Measurements from ENCODE around the gene PRPF40B.

PRPF40B gene

DNA sequence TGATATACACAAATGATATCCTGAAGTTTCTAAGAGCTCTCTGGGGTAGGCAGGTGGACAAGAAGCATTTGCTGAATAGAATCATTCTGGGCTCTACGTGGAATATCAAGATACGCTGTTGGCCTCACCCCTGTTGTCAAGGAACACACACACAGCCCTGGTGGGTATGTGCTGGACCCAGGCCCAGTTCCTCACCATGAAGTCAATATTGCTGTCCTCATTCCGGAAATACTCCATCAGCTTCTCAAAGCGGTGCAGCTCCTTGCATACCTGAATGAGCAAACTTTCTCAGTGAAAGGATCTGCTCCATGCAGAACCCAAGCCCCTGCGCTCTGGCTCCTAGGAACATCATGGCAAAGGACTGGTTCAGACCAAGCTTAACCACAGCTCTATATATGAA is 31.4 kb downstream of the PRPF40B start:
- H3K4me3 ChIP-seq (ENCODE audit: control insufficient read depth, low read depth, low read length) = no peak overlapping the region
- TF ChIP-seq, protein P1, sequence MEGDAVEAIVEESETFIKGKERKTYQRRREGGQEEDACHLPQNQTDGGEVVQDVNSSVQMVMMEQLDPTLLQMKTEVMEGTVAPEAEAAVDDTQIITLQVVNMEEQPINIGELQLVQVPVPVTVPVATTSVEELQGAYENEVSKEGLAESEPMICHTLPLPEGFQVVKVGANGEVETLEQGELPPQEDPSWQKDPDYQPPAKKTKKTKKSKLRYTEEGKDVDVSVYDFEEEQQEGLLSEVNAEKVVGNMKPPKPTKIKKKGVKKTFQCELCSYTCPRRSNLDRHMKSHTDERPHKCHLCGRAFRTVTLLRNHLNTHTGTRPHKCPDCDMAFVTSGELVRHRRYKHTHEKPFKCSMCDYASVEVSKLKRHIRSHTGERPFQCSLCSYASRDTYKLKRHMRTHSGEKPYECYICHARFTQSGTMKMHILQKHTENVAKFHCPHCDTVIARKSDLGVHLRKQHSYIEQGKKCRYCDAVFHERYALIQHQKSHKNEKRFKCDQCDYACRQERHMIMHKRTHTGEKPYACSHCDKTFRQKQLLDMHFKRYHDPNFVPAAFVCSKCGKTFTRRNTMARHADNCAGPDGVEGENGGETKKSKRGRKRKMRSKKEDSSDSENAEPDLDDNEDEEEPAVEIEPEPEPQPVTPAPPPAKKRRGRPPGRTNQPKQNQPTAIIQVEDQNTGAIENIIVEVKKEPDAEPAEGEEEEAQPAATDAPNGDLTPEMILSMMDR (conservative IDR thresholded peaks at IDR 0.05; ENCODE audit: control insufficient read depth, insufficient read depth, low read depth, low read length) = no peak
- no peak for DNase-seq (ENCODE audit: low read depth)

DNA sequence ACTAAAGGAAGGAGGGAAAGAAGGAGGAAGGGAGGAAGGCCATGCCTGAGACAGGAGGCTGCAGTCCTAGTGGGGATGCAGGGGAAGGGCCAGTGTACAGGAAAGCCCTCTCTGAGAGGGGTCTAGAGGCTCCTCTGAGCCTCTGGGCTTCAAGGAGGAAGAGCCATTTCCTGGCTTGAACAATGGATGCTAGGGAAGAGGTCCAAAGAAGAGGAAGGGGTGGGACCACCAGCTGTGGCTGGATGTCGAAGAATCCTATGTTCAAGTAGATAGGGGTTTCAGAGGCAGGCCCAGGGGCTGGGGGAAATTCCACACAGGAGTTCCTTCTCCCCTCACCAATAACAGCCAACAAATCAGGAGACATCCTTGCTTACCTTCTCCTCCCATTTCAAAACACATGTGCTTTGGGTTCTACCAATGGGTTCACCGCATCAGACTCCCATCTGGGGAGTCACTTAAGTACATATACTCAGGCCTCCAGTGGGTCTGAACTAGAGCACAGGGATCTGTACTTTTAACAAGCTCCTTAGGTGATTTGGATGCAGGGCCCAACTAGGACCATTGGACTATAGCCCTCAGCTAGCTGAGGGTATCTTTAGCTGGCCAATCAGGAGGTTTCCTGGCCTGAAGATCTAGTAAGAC is 32.4 kb downstream of the PRPF40B start:
- TF ChIP-seq, protein P1 (conservative IDR thresholded peaks at IDR 0.05; ENCODE audit: control insufficient read depth, insufficient read depth, low read depth, low read length) = no peak
- no peak for DNase-seq (ENCODE audit: low read depth)
- H3K4me3 ChIP-seq (ENCODE audit: control insufficient read depth, low read depth, low read length) = no peak overlapping the region

DNA sequence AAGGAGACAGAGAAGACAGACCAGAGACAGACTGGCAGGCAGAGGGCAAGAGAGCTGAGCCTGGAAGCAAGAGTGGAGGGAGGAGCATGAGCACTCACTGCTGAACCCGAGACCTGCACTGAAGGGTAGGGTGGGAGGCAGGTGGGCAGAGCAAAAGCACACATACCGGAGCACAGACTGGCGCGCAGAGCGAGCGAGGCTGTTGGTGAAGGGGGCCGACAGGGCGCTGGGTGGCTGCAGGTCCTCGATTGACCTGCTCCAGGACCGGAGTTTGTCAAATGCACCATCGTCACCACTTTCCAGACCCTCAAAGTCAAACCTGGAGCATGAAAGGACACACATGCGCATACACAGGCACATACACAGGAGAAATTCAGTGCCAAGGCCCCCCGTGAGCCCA is 34.9 kb downstream of the PRPF40B start:
- DNase-seq (ENCODE audit: low read depth) = no peak
- H3K4me3 ChIP-seq (ENCODE audit: control insufficient read depth, low read depth, low read length) = no peak overlapping the region
- TF ChIP-seq, protein P1 (conservative IDR thresholded peaks at IDR 0.05; ENCODE audit: control insufficient read depth, insufficient read depth, low read depth, low read length) = no peak

DNA sequence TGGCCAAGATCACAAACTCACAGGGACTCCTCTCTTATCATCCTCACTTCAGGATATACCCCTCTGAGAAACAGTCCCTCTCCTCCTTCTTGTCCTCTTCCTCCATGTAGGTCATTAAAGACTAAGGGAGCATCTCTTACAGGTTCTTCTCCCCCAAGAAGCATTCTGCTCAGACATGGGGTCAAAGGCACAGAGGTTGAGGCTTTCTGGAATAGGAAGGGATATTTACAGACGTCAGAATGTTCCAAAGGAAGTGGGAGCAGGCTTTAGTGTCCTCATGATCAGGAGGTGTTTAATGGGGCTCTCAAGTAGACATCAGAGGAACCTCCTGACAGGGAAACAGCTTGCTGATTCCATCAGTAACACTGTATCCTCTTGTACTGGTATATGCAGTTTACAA is 36.4 kb downstream of the PRPF40B start:
- TF ChIP-seq, protein P1 (conservative IDR thresholded peaks at IDR 0.05; ENCODE audit: control insufficient read depth, insufficient read depth, low read depth, low read length) = no peak
- DNase-seq (ENCODE audit: low read depth) = no peak
- no peak overlapping the region for H3K4me3 ChIP-seq (ENCODE audit: control insufficient read depth, low read depth, low read length)

DNA sequence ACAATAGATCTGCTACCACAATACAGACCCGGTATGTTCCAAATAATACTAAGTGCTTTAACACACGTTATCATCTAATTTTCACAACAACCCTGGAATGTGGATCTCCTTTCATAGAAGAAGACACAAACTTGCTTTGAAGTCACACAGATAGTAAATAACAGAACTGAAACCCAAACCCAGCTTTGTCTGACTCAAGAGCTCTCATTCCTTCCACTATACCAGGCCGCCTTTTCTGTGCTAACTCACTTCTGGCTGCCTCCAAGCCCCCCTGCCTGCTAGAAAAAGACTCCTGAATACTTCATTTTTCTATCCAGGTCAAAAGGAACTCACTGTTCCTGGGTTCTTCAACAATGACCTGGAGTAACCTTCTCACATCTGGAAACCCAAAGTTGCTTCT is 37.8 kb downstream of the PRPF40B start:
- no peak overlapping the region for H3K4me3 ChIP-seq (ENCODE audit: control insufficient read depth, low read depth, low read length)
- TF ChIP-seq, protein P1 (conservative IDR thresholded peaks at IDR 0.05; ENCODE audit: control insufficient read depth, insufficient read depth, low read depth, low read length) = no peak
- no peak for DNase-seq (ENCODE audit: low read depth)

DNA sequence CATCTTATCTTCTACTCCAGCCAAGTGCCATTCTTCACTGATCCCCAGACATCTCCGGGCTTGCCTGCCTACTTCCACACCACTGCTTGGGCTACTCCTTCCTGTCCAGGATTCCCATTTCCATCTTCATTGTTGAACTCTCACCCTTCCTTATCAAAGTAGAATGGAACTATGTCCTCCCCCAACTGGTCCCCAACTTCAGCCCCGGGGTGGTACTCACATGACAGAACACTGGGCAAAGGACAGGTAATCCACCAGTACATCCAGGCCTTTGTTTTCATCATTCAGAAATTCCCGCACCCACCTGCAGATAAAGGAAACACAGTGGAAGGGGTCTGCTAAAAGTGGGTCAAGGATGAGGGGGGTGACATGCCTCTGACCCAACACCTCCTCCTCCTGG is 38.4 kb downstream of the PRPF40B start:
- TF ChIP-seq, protein P1 (conservative IDR thresholded peaks at IDR 0.05; ENCODE audit: control insufficient read depth, insufficient read depth, low read depth, low read length) = no peak
- H3K4me3 ChIP-seq (ENCODE audit: control insufficient read depth, low read depth, low read length) = no peak overlapping the region
- DNase-seq (ENCODE audit: low read depth) = no peak
